Fibroblast of the aortic adventitia (primary cell): Measurements from ENCODE around the gene TMEM130. TPM values are rescaled to one million over a fixed set of nuclear protein-coding genes. Genes with fewer than 3 reads are reported as not detected.

Experiments used
- DNase-seq: peaks from one replicate; pipeline ENCODE4 v3.0.0-alpha.2; 2010; ENCODE audit warnings: low read depth
- H3K4me3 ChIP-seq: 2 replicates; pipeline ENCODE4 v1.5.1; 2011; ENCODE audit warnings: low read depth, mild to moderate bottlenecking, control low read depth, low read length, moderate library complexity
- total RNA-seq: library from RNA; depleted of rRNA; stranded (reverse); fragments of >200 nt; gene quantifications from 2 replicates; pipeline ENCODE4 v1.2.3, GENCODE V29; 2012; ENCODE audit warnings: low replicate concordance
- TF ChIP-seq, protein P1 (sequence below): IDR thresholded peaks from 2 replicates; pipeline ENCODE4 v1.5.1; 2011; ENCODE audit warnings: mild to moderate bottlenecking, low read length, control low read depth, inconsistent platforms; ENCODE audit not compliant: insufficient read depth

Gene TMEM130
- total RNA-seq, 1 donor, result 0.27 TPM

DNA sequence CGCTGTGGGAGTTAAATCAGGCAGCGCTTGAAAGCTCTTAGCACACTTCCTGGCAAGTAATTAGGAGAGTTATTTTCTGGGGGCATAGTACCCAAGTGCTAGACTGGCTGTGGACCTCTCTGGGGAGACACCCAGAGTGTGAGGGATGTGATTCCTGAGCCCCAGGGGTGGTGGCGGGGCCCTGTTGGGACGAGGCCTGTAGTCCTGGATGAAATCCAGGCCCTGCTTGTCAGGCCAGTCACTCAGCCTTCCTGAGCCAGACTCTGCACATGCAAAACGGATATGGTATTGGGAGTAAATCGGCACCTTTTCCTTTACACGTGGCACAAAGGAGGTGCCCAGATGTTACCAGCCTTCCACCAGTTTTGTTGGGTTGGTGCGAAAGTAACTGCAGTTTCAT, 39.7 kb upstream of the TMEM130 start:
- TF ChIP-seq, protein P1, sequence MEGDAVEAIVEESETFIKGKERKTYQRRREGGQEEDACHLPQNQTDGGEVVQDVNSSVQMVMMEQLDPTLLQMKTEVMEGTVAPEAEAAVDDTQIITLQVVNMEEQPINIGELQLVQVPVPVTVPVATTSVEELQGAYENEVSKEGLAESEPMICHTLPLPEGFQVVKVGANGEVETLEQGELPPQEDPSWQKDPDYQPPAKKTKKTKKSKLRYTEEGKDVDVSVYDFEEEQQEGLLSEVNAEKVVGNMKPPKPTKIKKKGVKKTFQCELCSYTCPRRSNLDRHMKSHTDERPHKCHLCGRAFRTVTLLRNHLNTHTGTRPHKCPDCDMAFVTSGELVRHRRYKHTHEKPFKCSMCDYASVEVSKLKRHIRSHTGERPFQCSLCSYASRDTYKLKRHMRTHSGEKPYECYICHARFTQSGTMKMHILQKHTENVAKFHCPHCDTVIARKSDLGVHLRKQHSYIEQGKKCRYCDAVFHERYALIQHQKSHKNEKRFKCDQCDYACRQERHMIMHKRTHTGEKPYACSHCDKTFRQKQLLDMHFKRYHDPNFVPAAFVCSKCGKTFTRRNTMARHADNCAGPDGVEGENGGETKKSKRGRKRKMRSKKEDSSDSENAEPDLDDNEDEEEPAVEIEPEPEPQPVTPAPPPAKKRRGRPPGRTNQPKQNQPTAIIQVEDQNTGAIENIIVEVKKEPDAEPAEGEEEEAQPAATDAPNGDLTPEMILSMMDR, result no peak
- no peak for DNase-seq
- no peak overlapping the region for H3K4me3 ChIP-seq

DNA sequence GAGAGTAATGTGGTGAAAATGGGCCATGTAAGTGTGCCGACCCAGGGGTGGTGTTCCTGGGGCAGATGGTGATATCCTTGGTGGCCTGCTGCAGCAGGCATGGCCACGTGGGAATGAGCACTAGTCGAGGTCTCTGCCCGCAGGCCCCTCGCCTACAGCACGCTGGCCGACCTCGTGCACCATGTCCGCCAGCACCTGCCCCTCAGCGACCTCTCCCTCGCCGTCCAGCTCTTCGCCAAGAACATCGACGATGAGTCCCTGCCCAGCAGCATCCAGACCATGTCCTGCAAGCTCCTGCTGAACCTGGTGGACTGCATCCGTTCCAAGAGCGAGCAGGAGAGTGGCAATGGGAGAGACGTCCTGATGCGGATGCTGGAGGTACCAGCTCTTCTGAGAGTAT, 38.8 kb upstream of the TMEM130 start:
- TF ChIP-seq, protein P1, result no peak
- no peak for DNase-seq
- no peak overlapping the region for H3K4me3 ChIP-seq

DNA sequence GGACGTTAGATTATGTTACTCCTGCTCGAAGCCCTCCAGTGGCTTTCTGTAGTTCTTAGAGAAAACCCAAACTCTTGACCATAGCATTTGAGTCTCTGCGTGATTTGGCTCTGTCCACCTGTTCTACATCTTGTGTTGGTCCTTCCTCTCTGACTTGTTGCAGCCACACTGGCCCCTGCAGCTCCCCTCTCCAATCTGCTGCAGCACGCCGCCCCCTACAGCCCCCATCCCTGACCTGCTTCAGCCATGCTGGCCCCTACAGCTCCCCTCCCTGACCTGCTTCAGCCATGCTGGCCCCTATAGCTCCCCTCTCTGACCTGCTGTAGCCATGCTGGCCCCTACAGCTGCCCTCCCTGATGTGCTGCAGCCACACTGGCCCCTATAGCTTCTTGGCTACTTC, 37.8 kb upstream of the TMEM130 start:
- DNase-seq, result no peak
- TF ChIP-seq, protein P1, result no peak
- H3K4me3 ChIP-seq, result no peak overlapping the region

DNA sequence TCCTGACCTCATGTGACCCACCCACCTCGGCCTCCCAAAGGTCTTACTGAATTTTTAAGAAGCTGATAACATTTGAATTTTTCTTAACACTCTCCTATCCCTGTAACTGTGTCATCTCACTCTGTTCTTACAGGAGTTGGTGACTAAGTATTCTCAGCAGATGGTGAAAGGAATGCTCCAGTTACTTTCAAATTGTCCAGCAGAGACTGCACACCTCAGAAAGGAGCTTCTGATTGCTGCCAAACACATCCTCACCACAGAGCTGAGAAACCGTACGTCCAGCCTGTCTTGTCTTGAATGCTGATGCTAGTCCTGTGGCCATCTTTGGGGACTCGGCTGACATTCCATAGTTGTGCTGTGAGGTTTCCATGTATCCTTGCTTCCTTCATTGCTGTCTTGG, 33.4 kb upstream of the TMEM130 start:
- DNase-seq, result no peak
- TF ChIP-seq, protein P1, result no peak
- H3K4me3 ChIP-seq, result no peak overlapping the region

DNA sequence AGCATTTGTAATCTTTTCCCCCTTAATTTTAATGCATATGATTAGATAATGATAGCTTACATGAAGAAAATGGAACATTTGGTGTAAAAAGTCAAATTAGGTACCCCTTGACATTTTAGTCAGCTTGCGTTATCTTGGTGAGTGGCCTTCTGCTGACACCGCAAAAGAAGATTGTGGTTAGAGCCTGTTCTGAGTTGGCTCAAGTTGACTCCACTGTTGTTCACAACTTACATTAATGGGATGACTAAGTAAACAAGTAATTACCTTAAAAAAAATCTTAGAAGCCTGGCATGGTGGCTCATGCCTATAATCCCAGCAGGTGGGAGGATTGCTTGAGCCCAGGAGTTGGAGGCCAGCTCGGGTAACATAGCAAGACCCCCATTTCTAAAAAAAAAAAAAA, 32.7 kb upstream of the TMEM130 start:
- TF ChIP-seq, protein P1, result no peak
- no peak overlapping the region for H3K4me3 ChIP-seq
- no peak for DNase-seq

DNA sequence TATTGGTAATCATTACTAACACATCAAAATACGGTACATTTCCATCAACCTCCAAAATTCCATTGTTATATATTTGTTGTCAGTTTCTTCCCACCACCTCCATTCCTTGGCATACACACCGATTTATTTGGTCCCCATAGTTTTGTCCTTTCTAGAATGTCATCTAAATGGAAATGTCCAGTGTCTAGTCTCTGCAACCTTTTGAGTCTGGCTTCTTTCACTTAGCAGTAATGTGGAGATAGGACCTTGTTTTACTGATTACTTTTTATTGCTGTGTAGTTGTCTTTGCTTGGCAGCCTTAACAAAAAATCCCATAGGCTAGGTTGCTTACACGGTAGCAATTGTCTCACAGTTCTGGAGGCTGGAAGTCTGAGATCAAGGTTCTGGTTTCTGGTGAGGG, 31.0 kb upstream of the TMEM130 start:
- TF ChIP-seq, protein P1, result no peak
- DNase-seq, result no peak
- H3K4me3 ChIP-seq, result no peak overlapping the region

DNA sequence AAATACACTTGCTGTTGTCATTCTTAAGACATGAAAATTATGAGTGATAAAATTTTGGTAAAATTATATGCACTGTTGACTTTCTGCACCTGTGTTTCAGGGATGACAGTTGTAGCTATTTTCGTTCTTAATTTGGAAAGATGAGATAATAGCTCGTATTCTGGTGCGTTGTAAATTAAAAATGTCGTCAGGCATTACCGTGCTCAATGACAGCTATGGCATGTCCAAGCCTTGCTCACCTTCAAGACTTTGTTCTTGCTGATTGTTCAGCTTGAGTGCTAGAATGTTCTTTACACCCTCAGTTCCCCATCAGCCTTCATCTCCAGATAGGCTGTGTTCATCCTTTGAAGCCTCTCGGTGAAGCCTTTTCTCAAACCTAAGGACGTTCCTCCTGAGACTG, 30.0 kb upstream of the TMEM130 start:
- DNase-seq, result no peak
- TF ChIP-seq, protein P1, result no peak
- H3K4me3 ChIP-seq, result no peak overlapping the region
